GM20000 (cell line): ENCODE data around the gene LMAN1.

ENCODE experiments used
- DNase-seq: peaks from one replicate; pipeline ENCODE4 v3.0.0; 2012; ENCODE audit warnings: low spot score
- TF ChIP-seq, protein P1 (sequence below): IDR thresholded peaks from 2 replicates; pipeline ENCODE4 v1.5.1; 2012; ENCODE audit warnings: mild to moderate bottlenecking, control low read depth; ENCODE audit errors: extremely low read depth, missing control alignments

Gene LMAN1

DNA sequence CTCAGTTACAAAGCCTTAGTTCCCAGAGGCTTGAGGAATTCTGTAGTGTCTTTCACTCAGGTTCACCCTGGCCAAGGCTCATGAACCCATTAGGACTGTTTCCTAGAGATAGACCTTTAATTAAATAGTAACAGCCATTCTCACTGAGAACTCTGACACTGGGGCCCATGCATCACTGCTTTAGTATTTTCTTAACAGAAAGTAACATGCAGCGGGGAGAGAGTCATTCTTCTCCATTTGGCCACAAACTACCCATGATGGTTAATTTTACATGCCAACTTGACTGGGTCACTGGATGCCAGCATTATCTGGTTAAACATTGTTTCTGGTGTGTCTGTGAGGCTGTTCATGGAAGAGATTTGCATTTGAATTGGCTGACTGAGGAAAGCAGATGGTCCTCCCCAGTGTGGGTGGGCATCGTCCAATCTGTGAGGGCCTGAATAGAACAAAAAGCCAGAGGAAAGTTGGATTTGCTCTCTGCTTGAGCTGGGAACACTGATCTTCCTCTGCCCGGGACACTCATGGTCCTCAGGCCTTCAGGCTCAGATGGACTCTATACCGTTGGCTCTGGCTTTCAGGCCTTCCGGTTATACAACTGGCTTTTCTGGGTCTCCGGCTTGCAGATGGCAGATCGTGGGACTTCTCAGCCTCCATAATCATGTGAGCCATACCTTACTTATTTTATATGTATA lies 35.0 kb downstream of the LMAN1 start:
- TF ChIP-seq, protein P1, sequence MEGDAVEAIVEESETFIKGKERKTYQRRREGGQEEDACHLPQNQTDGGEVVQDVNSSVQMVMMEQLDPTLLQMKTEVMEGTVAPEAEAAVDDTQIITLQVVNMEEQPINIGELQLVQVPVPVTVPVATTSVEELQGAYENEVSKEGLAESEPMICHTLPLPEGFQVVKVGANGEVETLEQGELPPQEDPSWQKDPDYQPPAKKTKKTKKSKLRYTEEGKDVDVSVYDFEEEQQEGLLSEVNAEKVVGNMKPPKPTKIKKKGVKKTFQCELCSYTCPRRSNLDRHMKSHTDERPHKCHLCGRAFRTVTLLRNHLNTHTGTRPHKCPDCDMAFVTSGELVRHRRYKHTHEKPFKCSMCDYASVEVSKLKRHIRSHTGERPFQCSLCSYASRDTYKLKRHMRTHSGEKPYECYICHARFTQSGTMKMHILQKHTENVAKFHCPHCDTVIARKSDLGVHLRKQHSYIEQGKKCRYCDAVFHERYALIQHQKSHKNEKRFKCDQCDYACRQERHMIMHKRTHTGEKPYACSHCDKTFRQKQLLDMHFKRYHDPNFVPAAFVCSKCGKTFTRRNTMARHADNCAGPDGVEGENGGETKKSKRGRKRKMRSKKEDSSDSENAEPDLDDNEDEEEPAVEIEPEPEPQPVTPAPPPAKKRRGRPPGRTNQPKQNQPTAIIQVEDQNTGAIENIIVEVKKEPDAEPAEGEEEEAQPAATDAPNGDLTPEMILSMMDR, result no peak
- no peak for DNase-seq

DNA sequence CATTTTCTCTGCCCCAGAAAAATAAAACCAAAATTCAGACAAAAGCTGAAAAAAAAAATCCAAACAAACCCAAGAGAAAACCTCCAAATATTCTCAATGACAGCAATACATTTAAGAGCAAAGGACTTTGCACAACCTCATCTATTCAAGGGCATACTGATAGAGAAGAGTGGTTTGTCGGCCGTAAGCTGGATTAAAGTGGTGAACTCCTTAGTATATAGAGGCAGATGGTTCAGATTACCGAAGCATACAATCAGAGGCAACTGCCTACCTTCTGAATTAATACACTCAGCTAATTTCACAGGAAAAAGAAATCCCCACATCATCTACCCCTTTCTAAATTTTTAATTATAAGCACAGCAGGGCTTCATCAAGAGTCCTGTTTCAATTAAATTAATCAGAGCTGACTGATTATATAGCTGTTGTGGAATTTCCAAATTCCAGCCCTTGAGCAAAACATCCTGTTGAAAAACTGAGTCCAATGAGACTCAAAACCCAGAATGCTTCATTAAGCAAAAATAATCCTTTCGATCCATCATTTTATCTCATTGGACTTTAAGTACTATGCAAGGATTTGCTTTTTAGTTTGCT lies 40.5 kb downstream of the LMAN1 start, which contains the start of gene CPLX4:
Gene CPLX4 (minus strand): TSS at position 190 of the 591 bp plus-strand sequence. CDS start 187 bp downstream, at position 3.
- no peak for DNase-seq
- TF ChIP-seq, protein P1, result no peak

DNA sequence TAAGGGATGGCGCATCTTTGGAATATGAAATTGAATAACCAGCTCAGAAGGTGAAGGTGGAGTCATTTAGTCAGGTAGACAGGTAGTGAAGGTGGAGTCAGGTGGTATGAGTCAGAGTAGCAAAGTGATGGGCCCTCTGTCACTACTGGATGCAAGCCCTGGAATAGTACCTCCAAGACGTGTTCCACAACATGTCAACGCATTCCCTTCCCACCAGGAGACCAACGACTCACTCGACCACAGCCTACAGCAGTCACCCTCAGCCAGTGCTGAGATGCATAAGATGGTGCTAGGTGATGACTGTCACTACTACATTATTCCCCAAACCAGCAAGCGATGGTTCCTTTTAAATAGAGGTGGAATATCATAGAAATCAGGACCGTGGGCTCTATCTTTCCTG lies 47.4 kb downstream of the LMAN1 start:
- no peak for DNase-seq
- TF ChIP-seq, protein P1, result no peak

DNA sequence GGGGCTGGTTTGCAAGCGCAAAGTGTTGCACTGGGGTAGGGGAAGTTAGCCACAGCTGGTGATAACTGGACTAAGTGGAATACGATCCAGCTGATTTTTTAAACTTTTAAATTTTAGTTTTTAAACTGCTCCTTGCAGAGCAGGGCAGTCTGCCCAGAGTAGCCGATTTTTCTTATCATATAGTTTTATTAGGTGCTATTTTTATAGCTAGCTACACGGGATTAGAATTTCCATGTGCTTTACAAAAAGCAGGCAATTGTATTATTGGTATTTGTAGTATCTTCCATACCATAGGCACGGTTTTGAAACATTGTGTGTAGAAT lies 50.2 kb downstream of the LMAN1 start:
- TF ChIP-seq, protein P1, result no peak
- DNase-seq, result no peak

DNA sequence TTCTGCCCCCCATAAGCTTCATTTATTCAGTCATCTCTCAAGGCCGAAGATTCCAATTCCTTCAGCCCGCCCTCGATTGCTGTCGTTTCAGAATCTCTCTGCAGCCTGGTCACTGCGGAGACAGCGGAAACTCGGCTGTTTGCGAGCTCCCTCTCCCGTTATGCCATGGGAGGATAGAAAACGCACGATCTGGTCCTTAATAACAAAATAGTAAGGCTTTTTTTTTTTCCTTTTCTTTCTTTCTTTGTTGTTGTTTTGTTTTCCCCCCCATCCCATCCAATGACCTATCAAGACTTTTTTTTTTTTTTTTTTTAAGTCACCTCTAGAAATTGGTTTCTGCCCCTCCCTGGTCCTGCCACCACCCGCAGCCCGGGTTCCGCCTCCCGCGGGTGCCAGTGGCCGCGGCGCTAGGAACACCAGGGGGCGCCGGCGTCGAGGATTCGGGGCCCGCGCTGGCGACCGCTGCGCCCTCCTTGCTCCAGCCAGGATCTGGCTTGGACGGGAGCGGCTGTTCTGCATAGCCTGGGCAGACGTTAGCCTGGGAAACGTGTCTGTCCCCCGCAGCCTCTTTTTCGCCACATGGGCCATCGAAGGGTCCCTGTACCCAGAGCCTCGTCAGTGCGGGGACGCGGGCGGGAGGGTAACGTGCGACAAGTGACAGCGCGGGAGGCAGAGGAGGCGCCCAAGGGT lies 50.7 kb downstream of the LMAN1 start:
- TF ChIP-seq, protein P1, result peak; percentile 88
- peak; percentile 80 for DNase-seq

DNA sequence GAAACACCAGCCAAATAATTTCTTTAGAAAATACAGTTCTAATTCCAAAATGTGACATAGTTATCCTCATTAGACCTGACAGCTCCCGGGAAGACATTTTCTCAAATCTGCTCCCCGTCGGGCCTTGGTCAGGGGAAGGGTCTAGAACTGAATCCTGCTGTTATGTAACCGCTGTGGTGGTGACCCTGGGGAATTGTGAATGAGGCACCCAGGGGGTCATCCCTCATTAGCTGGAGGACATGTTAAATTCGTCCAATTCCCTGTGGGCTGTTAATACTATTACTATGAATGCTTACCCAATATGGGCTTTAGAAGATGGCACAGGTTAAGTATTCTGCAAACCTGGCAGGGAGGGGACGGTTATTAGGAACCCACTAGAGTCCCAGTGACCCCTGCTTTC lies 52.4 kb downstream of the LMAN1 start:
- no peak for DNase-seq
- TF ChIP-seq, protein P1, result no peak

DNA sequence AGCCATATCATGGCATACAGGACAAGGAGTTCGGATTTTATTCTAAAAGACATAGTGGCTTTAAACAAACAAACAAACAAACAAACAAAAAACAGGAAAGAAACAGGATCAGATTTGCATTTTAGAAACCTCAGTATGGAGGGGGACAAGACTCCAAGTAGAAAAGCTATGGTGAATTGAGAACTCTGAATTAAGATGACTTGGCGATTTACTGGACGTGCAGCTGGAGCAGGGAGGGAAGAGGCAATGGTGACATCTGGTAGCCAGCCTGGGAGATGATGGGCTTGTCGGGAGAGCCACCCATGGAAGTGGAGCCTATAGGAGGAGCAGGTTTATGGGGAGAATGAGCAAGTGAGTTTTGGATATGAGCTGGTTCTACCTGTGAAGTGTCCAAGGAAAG lies 53.8 kb downstream of the LMAN1 start:
- no peak for DNase-seq
- TF ChIP-seq, protein P1, result no peak
